GDM1 (cell line): ENCODE results near the gene PGD.
"Not testable (repeated sequence)": the region's sequence is repeated elsewhere in the genome, so short reads cannot be mapped to it uniquely, and the experiment has no call there.

ENCODE experiments used
- DNase-seq: peaks from one replicate; lab custom pipeline; 2025; lab: John Stamatoyannopoulos, UW

PGD gene

DNA sequence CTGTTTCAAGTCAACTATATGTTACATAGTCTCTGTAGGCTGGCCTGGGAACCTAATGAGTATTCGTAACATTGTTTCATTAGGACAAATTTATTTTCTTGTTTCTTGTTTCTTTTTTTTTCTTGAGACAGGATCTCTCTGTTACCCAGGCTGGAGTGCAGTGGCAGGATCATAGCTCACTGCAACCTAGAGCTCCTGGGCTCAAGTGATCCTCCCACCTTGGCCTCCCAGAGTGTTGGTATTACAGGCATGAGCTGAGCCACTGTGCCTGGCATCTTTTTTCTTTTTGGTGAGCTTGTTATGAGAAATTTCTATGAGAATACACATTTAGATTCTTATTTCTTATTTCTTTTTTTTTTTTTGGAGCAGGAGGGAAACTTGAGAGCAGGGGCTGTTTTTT, 38.2 kb downstream of the PGD start:
- DNase-seq: no peak

DNA sequence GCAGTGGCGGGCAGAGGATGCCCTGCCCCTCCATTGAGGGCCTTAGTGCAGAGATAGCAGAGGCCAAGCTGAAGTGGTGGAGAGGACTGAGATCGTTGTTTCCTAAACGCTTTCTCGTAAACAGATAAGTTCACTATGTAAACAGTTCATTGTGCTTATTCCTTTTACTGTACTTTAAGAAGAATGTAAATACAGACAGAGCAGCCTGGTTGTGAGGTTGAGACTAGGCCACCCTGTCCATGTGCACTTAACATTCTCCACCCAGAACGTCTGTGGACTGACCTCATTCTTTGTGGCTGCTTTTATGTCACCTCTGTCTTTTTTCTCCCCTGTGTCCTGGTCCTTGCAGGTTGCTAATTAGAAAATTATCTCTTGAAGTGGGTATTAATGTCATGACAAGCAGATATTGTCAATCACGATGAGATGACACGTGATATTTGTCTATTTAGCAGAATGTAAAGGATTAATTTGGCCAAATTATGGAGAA, 39.9 kb downstream of the PGD start:
- DNase-seq: no peak

GRCh38 chr1:10440305-10440704, 41.4 kb downstream of the PGD start:
- no peak for DNase-seq

DNA sequence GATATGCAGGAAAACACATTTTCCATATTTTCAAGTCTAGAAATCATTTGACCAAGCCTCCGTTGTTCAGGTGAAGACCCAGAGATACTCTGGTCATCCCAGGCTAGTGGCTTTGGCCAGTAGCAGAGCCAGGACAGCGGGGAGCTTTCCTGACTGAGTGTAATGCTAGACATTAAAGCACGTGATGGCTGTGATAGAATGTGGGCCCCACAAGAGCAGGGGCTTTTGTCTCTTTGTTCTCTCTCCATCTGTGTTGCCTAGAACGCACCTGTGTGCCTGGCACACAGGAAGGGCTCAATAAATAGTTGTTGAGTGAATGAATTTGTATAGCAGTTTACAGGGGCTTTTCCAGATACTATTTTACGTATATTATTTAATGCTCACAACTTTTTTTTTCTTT, 41.9 kb downstream of the PGD start:
- no peak for DNase-seq

DNA sequence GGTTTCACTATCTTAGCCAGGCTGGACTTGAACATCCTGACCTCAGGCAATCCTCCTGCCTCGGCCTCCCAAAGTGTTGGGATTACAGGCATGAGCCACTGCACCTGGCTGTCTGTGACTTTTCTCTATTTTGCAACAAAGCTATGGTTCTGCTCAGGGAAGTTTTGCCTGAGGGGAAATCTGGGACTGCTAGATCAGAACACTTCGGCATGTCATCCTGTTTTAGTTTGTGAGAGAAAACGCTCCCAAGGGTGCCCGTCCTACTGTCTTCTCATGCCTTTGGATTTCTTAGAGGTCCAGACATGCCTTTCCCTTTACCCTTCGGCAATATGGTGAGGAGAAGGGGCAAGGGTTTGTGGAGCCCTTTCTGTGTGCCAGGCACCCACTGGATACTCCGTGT, 45.4 kb downstream of the PGD start:
- no peak for DNase-seq

- no peak for DNase-seq
Measured at GRCh38 chr1:10444795-10445397, 46.0 kb downstream of the PGD start.

- DNase-seq: no peak
Measured at GRCh38 chr1:10446790-10447422, 48.0 kb downstream of the PGD start.

- no peak for DNase-seq
Measured at GRCh38 chr1:10449751-10450150, 50.9 kb downstream of the PGD start, which contains the start of gene CORT. TSS of gene CORT (plus strand) at chr1:10450031. CDS start at chr1:10450224, 193 bp downstream.

- DNase-seq: no peak
Measured at GRCh38 chr1:10450156-10450814, 51.4 kb downstream of the PGD start.

GRCh38 chr1:10450836-10451235, 52.0 kb downstream of the PGD start:
- no peak for DNase-seq

DNA sequence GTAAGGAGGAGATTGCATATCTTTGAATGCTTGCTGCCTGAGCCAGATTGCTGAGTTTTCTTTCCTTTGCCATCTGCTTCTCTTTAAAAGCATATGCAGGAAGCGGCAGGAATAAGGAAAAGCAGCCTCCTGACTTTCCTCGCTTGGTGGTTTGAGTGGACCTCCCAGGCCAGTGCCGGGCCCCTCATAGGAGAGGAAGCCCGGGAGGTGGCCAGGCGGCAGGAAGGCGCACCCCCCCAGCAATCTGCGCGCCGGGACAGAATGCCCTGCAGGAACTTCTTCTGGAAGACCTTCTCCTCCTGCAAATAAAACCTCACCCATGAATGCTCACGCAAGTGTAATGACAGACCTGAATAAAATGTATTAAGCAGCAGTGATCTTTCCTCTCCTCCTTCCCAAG, 52.4 kb downstream of the PGD start:
- DNase-seq: no peak

DNA sequence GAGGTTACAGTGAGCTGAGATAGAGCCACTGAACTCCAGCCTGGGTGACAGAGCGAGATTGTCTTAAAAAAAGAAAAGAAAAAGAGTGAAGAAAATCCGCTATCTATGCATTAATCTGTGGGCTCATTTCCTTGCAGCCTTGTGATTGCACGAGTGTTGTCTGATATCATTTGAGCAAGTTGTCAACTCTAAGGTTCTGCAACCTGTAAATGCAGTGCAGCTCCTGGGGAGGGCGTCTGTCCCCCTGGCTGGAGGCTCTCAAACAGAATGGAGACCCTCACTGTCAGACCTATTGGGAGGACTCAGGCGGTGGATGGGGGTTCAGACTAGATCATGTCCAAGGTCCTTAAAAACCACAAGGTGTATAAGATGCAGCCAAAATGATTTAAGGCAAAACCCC, 57.2 kb downstream of the PGD start:
- DNase-seq: no peak

- no peak for DNase-seq
Measured at GRCh38 chr1:10456661-10457060, 57.8 kb downstream of the PGD start.

DNA sequence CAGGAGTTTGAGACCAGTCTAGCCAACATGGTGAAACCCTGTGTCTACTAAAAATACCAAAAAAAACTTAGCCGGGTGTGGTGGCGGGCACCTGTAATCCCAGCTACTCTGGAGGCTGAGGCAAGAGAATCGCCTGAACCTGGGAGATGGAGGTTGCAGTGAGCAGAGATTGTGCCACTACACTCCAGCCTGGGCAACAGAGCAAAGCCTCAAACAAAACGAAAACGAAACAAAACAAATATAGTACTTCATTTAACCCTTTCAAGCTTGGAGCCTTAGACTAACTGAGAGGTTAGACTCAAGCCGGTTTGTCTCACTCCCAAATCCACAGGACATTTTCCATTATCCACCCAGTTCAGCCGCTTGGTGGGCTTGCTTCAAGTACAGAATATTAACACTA, 58.6 kb downstream of the PGD start:
- not testable (repeated sequence) for DNase-seq

GRCh38 chr1:10457875-10458274, 59.0 kb downstream of the PGD start:
- DNase-seq: no peak

DNA sequence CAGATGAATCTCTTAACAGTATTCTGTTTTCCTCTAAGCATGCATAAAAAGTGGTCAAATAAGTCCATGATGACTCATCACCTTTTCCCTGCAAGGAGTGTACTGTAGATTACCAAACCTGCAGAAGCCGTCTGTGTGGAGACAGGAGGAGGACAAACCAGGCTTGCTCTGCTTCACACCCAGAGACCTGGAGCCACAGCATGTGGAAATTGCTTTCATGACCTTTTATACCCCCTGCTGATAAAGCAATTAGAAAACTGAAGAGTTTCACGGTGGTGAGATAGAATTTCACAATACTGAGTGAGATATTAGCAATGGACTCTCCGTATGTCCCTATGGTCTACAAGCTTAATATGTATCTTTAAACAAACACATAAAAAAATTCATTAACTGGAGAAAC, 60.3 kb downstream of the PGD start:
- no peak for DNase-seq

DNA sequence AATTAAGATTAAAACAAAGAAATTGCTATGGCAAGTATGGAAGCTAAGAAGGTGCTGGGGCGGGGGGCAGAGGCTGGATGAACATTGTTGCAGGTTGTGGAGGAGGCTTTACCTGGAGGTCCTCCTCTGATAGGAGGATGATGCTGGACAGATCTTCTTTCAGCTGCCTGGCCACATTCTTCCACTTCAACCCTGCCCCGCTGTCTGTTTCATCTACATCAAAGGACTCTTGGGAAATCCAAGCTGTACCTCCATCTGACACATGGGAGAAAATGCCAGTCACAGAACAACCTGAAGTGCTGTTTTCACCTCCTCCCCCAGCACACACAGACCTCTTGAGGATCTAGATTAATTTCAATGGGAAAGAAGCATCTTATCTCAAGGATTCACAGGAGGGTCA, 68.2 kb downstream of the PGD start:
- no peak for DNase-seq

GRCh38 chr1:10470043-10470442, 71.2 kb downstream of the PGD start:
- no peak for DNase-seq
